Right lung (tissue), 10 donors: Measurements from ENCODE around the gene SPANXC. TPM values are rescaled to one million over a fixed set of nuclear protein-coding genes. Genes with fewer than 3 reads are reported as not detected.
"Not testable (repeated sequence)": the region's sequence is repeated elsewhere in the genome, so short reads cannot be mapped to it uniquely, and the experiment has no call there.

ENCODE experiments used
- DNase-seq, 2 donors: peaks; one replicate each; pipeline ENCODE4 v3.0.0-alpha.2; 2013
- long read RNA-seq, 8 donors: transcript quantifications; one replicate each; lab custom pipeline, GENCODE V29; 2026
- polyA plus RNA-seq, 5 donors: library from polyadenylated mRNA; unstranded; fragments of 120-200 nt; gene quantifications; one replicate each; pipeline versions ENCODE4 v1.2.1 to v1.2.3, GENCODE V29; 2013; ENCODE audit warnings: inconsistent platforms in 1 of 5, low replicate concordance in 1 of 5; ENCODE audit not compliant: insufficient read length in 5 of 5, insufficient read depth in 1 of 5

Gene SPANXC, protein sequence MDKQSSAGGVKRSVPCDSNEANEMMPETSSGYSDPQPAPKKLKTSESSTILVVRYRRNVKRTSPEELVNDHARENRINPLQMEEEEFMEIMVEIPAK
- polyA plus RNA-seq: not detected
- long read RNA-seq, donor 1: 0 reads
- long read RNA-seq, donor 2: 0 reads
- long read RNA-seq, donor 3: 0 reads
- long read RNA-seq, donor 4: 0 reads
- long read RNA-seq, donor 5: 0 reads
- long read RNA-seq, donor 6: 0 reads
- long read RNA-seq, donor 7: 0 reads
- long read RNA-seq, donor 8: 0 reads

DNA sequence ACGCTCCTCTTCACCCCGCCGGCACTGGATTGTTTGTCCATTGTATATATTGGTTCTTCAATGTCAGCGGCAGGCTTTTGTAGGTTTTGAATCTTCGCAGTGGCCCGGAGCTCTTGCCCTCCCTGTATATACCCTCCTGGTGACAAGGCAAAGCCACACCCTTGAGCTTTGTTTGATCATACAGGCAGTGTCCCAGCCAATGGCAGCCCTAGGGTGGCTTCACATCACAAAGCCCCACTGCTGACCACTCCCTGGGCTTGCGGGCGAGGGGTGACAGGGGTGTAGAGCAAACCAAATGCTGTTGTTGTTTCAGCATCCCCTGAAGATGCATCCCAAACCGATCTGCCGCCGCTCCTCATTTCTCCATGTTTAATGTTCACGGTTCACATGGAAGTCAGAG lies at the start of gene SPANXC:
TSS of gene SPANXC (minus strand) at position 101 of the 400 bp plus-strand sequence. CDS start at position 41, 60 bp downstream.
- not testable (repeated sequence) for DNase-seq

DNA sequence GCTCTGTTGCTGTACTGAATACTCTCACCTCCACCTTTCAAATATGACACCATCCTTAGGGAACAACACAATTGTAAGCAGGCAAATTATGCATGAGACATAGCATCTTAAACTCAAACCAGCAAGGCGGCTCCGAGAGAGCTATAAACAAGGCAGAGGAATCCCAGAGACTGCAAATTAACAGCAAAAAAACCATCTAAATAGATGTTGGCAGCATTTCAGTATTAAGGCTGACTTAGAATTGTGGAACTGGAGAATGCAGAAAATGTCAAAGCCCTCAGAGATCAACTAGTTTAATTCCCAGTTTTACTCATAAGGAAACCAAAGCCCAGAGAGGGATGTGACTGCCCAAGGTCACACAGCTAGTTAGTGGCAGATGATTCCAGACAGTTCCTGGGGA lies 37.2 kb upstream of the SPANXC start:
- DNase-seq: no peak

DNA sequence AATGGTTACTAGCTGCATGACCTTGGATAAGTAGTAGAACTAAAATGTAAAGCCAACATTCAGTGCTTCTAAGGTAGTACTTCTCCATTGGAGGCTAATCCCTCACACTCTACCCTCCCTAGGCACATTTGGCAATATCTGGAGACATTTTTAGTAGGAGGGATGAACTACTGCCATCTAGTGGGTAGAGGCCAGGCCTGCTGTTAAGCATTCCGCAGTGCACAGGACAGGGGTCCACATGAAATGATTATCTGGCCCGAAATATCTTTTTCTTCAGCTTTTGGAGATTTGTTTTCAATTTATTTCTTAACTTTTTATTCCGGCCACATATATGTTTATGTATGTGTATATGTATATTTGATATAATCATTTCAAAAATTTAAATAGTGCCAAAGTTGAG lies 36.0 kb upstream of the SPANXC start:
- no peak for DNase-seq

DNA sequence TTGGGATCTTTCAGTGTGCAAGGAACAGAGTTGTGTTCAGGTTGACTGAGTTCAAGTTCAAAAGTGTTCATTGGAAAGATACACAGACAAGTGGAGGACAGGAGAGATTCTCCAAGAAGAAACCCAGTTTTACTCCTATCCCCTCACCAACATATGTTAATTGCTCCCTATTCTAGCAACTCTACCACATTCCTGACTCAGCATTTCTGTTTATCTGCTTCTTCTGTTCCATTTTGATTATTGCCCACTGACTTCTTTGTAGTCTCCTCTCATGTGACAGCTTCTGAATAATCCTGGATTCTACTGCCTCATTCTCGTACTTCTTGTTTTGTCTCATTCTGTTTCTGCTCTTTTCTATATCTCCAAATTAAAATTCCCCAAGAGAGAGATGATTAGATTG lies 15.8 kb upstream of the SPANXC start:
- no peak for DNase-seq

DNA sequence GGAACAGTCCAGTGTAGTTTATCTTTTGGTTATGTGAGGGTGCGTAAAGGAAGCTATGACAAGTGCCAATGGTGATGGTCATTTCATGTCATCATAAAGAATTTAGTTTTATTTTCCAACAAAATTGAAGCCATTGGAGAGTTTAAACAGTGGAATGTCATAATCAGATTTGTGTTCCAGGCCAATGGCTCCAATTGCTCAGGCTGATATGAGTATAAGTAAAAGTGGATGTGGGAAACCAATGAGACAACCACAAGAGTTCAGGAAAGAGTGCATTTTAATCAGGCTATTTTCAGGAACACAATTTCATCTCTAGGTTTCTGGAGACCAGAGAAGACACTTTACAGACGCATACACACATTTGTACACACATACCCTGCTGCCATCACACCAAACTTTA lies 20.7 kb downstream of the SPANXC start:
- DNase-seq: no peak

DNA sequence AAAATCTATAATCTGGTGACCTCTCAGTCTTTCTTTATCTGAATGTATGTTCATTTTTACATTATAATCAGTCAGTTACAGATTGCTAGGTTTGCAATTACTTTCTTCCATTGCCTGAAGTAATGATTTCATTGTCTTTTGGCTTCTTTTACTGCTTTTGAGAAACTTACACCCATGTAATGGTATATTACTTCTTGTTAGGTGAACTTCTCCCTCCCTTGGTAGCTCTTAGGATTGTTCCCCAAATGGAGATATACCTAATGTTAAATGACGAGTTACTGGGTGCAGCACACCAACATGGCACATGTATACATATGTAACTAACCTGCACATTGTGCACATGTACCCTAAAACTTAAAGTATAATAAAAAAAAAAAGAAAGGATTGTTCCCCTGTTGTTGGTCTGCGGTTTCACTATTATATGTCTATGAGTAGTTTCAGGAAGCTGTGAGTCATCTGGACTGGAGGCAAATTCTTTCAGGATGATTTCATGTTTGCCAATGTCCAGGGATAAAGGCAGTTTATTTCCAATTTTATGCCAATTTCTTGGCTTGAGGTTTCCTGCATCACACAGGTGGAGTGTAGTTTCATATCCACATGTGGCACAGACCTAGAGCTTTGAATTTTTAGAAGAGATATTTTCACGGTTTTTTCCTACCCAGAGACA lies 21.8 kb downstream of the SPANXC start:
- DNase-seq: no peak

DNA sequence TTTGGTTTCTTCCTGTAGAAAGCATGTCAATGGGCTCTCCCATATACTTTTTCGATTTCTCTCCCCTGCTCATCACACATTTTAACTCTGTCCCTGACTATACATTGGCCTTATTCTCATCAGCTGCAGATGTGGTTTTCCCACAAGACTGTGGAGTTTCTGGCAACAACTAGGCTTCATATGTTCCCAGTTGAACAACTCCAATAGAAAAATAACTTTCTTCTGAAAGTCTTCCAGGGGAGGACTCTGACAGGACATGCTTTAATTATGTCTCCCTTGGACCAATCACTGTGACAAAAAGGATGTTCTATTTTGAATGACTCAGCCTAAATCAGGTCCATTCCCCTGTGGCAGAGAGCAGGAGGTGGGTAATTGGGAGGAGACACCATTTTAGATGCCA lies 28.1 kb downstream of the SPANXC start:
- no peak for DNase-seq

DNA sequence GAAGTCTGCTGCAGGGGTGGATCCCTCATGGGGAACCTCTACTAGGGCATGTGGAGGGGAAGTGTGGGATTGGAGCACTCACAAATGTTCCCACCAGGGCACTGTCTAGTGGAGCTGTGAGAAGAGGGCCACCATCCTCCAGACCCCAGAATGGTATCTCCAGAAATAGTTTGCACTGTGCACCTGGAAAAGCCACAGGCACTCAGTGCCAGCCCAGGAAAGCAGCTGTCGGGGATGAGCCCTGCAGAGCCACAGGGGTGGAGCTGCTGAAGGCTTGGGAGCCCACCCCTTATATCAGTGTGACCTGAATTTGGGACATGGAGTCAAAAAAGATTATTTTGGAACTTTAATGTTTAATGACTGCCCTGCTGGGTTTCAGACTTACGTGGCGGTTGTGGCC lies 40.4 kb downstream of the SPANXC start:
- no peak for DNase-seq

Other genes starting within 250 kb of the SPANXC start
- not detected for gene SPANXB1, start 239.9 kb downstream of the SPANXC start, polyA plus RNA-seq
- gene LDOC1, start 65.4 kb downstream of the SPANXC start, polyA plus RNA-seq: 10 to 100 TPM; 57.4 to 87.9 (median 65.7) TPM